Measurements from ENCODE around the gene SLC7A9. TPM values are rescaled to one million over a fixed set of nuclear protein-coding genes. Genes with fewer than 3 reads are reported as not detected.

SLC7A9 gene
- total RNA-seq, 2 donors from 2014 or later, result 0.28 TPM; not detected in 1

DNA sequence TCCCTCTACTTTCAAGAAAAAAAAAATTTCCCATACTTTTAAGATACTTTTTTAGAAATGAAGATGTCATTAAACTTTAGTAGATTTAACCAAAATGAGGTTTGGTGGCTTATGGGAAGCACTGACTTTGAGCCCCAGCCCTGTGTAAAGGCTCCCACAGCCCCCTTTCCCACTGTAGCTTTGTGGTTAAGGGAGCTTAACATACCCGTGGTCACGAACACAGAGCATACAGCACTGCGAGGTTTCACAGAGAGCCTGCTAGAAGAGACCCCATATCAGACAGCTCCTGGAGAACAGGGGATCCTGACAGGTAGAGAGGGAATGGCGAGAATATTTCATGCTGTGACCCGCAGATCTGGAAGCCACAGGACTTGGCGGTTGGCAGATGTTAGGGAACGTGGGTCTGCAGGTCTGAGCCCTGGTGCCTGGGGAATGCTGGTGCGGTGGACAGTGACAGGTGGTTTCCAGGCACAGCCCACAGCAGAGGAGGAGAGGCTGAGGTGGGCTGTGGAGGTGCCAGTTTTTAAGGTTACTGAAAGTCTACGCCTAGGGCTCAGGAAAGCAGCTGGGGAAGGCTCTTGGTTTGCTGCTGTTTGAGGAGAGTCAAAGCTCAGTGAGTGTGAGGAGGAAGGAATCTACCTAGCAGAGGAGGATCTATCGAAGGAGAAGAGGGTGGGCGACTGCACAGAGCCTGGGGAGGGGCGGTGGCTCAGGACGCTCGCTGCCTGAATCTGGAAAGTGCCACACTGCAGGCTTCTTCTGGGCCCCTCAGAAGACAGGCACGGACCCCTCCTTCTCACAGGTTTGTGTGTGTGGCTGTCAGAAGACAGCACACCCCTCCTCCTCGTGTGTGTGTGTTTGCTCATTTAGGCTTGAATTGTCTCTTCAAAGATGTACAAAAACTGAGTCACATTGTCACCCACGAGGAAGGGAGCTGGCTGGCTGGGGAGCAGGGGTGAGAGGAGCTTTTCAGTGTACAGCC is 49.9 kb downstream of the SLC7A9 start:
- Histone ChIP-seq H3K27me3 (replicated peaks; ENCODE audit: insufficient read depth) (no peaks in the 10 kb centered on the region), H3K4me1 (replicated peaks) (no peaks in the 10 kb centered on the region), H3K27ac (no peak overlapping the region), H3K9me3 (no peaks in the 10 kb centered on the region), H3K36me3 (no peaks in the 10 kb centered on the region), H3K4me3 (no peak overlapping the region)
- no peak for DNase-seq (ENCODE audit: low spot score)
- no peak for TF ChIP-seq POLR2AphosphoS5 (IDR thresholded peaks at IDR 0.05)
- no peak for TF ChIP-seq POLR2A (IDR thresholded peaks at IDR 0.05)
- TF ChIP-seq, protein P1, sequence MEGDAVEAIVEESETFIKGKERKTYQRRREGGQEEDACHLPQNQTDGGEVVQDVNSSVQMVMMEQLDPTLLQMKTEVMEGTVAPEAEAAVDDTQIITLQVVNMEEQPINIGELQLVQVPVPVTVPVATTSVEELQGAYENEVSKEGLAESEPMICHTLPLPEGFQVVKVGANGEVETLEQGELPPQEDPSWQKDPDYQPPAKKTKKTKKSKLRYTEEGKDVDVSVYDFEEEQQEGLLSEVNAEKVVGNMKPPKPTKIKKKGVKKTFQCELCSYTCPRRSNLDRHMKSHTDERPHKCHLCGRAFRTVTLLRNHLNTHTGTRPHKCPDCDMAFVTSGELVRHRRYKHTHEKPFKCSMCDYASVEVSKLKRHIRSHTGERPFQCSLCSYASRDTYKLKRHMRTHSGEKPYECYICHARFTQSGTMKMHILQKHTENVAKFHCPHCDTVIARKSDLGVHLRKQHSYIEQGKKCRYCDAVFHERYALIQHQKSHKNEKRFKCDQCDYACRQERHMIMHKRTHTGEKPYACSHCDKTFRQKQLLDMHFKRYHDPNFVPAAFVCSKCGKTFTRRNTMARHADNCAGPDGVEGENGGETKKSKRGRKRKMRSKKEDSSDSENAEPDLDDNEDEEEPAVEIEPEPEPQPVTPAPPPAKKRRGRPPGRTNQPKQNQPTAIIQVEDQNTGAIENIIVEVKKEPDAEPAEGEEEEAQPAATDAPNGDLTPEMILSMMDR (IDR thresholded peaks at IDR 0.05), result no peak
- intact Hi-C loops (cut with DNase I), result no loop called here
- 46% methylated on average over 17 of the region's 17 CpGs for WGBS

- H3K4me3 ChIP-seq, result no peak overlapping the region
- no peaks in the 10 kb centered on the region for H3K4me1 ChIP-seq (replicated peaks)
- H3K9me3 ChIP-seq, result no peaks in the 10 kb centered on the region
- H3K36me3 ChIP-seq, result no peaks in the 10 kb centered on the region
- intact Hi-C loops (cut with DNase I), result no loop called here
- H3K27me3 ChIP-seq (replicated peaks; ENCODE audit: insufficient read depth), result no peaks in the 10 kb centered on the region
- H3K27ac ChIP-seq, result no peak overlapping the region
- WGBS, result 91% methylated on average over 8 of the region's 8 CpGs
- TF ChIP-seq POLR2A (IDR thresholded peaks at IDR 0.05), result no peak
- TF ChIP-seq, protein P1 (IDR thresholded peaks at IDR 0.05), result no peak
- no peak for TF ChIP-seq POLR2AphosphoS5 (IDR thresholded peaks at IDR 0.05)
- no peak for DNase-seq (ENCODE audit: low spot score)
Measured at GRCh38 chr19:32818536-32818935, 51.0 kb downstream of the SLC7A9 start.

- no peak for DNase-seq (ENCODE audit: low spot score)
- 80% methylated on average over 17 of the region's 17 CpGs for WGBS
- TF ChIP-seq, protein P1 (IDR thresholded peaks at IDR 0.05), result no peak
- TF ChIP-seq POLR2A (IDR thresholded peaks at IDR 0.05) (no peak), POLR2AphosphoS5 (IDR thresholded peaks at IDR 0.05) (no peak)
- Histone ChIP-seq H3K4me3 (no peak overlapping the region), H3K27ac (no peak overlapping the region), H3K9me3 (no peaks in the 10 kb centered on the region), H3K4me1 (replicated peaks) (no peaks in the 10 kb centered on the region), H3K27me3 (replicated peaks; ENCODE audit: insufficient read depth) (no peaks in the 10 kb centered on the region), H3K36me3 (no peaks in the 10 kb centered on the region)
- intact Hi-C loops (cut with DNase I), result no loop called here
Measured at GRCh38 chr19:32817569-32818476, 51.7 kb downstream of the SLC7A9 start.

- TF ChIP-seq POLR2AphosphoS5 (IDR thresholded peaks at IDR 0.05) (no peak), POLR2A (IDR thresholded peaks at IDR 0.05) (no peak)
- TF ChIP-seq, protein P1 (IDR thresholded peaks at IDR 0.05), result no peak
- no peak overlapping the region for H3K4me3 ChIP-seq
- intact Hi-C loops (cut with DNase I), result no loop called here
- 80% methylated on average over 7 of the region's 7 CpGs for WGBS
- no peaks in the 10 kb centered on the region for H3K36me3 ChIP-seq
- no peaks in the 10 kb centered on the region for H3K27me3 ChIP-seq (replicated peaks; ENCODE audit: insufficient read depth)
- H3K27ac ChIP-seq, result no peak overlapping the region
- H3K9me3 ChIP-seq, result no peaks in the 10 kb centered on the region
- no peaks in the 10 kb centered on the region for H3K4me1 ChIP-seq (replicated peaks)
- no peak for DNase-seq (ENCODE audit: low spot score)
Measured at GRCh38 chr19:32816555-32817099, 52.9 kb downstream of the SLC7A9 start.
